ENCODE results near the gene TRIM63.

GRCh38 chr1:26112407-26112775 is 45.0 kb upstream of the TRIM63 start:
- TF ChIP-seq, protein P1, sequence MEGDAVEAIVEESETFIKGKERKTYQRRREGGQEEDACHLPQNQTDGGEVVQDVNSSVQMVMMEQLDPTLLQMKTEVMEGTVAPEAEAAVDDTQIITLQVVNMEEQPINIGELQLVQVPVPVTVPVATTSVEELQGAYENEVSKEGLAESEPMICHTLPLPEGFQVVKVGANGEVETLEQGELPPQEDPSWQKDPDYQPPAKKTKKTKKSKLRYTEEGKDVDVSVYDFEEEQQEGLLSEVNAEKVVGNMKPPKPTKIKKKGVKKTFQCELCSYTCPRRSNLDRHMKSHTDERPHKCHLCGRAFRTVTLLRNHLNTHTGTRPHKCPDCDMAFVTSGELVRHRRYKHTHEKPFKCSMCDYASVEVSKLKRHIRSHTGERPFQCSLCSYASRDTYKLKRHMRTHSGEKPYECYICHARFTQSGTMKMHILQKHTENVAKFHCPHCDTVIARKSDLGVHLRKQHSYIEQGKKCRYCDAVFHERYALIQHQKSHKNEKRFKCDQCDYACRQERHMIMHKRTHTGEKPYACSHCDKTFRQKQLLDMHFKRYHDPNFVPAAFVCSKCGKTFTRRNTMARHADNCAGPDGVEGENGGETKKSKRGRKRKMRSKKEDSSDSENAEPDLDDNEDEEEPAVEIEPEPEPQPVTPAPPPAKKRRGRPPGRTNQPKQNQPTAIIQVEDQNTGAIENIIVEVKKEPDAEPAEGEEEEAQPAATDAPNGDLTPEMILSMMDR (IDR thresholded peaks at IDR 0.05; ENCODE audit: control extremely low read depth in 1 of 3, insufficient read depth in 1 of 3, low read depth in 1 of 3, low read length in 3 of 3): no peak
- no peak for TF ChIP-seq TAF1 (IDR thresholded peaks at IDR 0.05; ENCODE audit: low read depth, low read length)
- TF ChIP-seq SUZ12 (IDR thresholded peaks at IDR 0.05; ENCODE audit: low read length): peak; percentile 32; the same call in 1 of the 2 replicates
- no peak for TF ChIP-seq ATF2 (IDR thresholded peaks at IDR 0.05; ENCODE audit: low read length)
- no peak for TF ChIP-seq EGR1 (IDR thresholded peaks at IDR 0.05; ENCODE audit: borderline replicate concordance, low read depth, low read length)
- no peak for TF ChIP-seq BRCA1 (IDR thresholded peaks at IDR 0.05; ENCODE audit: low read depth, low read length)
- no peak for TF ChIP-seq ZNF274 (IDR thresholded peaks at IDR 0.05; ENCODE audit: borderline replicate concordance, extremely low read depth, low read length)
- no peak for TF ChIP-seq CBX5 (IDR thresholded peaks at IDR 0.05; ENCODE audit: low read depth, low read length)
- TF ChIP-seq POLR2AphosphoS5 (IDR thresholded peaks at IDR 0.05; ENCODE audit: low read depth, low read length): no peak
- TF ChIP-seq POLR2A (IDR thresholded peaks at IDR 0.05; ENCODE audit: control extremely low read depth in 1 of 2, low read depth in 2 of 2, low read length in 2 of 2): no peak

All from H1 (cell line).